ENCODE results near the gene BCL11A. TPM values are rescaled to one million over a fixed set of nuclear protein-coding genes. Genes with fewer than 3 reads are reported as not detected.

BCL11A gene
- total and polyA plus RNA-seq, 2 experiments from 2014 or later: 57.5 to 77.6 TPM

DNA sequence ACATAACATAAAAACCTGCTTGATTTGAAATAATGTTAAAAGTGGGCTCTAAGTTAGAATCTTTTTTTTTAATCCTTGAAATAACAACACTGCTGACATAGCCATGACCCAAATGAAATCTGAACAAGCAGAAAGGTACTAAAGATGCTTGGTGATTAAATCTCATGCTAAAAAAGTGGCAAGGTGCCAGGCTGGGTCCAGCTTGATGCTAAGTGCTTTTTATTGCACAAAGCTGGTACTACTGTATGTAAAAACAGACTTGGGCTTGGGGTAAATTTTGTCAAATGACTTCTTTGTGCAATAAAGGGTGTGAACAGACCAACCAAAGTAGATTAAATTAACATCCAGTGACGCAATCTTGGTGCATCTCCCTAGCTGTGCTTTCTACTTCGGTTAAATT lies 13.4 kb downstream of the BCL11A start:
- Mint-ChIP-seq H3K27ac (no peak overlapping the region), H3K27me3 (ENCODE audit: insufficient read depth, low read depth, poor library complexity) (no peaks in the 10 kb centered on the region)

More for the DNA sequence above, 13.4 kb downstream of the BCL11A start:
- Mint-ChIP-seq H3K36me3 (ENCODE audit: low read depth) (peaks cover 38% of the 10 kb centered on the region), H3K4me1 (peaks cover 79% of the 10 kb centered on the region), H3K9me3 (no peaks in the 10 kb centered on the region), H3K4me3 (no peak overlapping the region; the same call in 2 of the 3 replicates)
- no peak overlapping the region for H3K4me3 ChIP-seq
- no peak for ATAC-seq
- 0 out of 2 replicates have a peak overlapping the region, but pooled peaks have one; percentile 63 for H3K4me2 ChIP-seq
- TF ChIP-seq, protein P1, sequence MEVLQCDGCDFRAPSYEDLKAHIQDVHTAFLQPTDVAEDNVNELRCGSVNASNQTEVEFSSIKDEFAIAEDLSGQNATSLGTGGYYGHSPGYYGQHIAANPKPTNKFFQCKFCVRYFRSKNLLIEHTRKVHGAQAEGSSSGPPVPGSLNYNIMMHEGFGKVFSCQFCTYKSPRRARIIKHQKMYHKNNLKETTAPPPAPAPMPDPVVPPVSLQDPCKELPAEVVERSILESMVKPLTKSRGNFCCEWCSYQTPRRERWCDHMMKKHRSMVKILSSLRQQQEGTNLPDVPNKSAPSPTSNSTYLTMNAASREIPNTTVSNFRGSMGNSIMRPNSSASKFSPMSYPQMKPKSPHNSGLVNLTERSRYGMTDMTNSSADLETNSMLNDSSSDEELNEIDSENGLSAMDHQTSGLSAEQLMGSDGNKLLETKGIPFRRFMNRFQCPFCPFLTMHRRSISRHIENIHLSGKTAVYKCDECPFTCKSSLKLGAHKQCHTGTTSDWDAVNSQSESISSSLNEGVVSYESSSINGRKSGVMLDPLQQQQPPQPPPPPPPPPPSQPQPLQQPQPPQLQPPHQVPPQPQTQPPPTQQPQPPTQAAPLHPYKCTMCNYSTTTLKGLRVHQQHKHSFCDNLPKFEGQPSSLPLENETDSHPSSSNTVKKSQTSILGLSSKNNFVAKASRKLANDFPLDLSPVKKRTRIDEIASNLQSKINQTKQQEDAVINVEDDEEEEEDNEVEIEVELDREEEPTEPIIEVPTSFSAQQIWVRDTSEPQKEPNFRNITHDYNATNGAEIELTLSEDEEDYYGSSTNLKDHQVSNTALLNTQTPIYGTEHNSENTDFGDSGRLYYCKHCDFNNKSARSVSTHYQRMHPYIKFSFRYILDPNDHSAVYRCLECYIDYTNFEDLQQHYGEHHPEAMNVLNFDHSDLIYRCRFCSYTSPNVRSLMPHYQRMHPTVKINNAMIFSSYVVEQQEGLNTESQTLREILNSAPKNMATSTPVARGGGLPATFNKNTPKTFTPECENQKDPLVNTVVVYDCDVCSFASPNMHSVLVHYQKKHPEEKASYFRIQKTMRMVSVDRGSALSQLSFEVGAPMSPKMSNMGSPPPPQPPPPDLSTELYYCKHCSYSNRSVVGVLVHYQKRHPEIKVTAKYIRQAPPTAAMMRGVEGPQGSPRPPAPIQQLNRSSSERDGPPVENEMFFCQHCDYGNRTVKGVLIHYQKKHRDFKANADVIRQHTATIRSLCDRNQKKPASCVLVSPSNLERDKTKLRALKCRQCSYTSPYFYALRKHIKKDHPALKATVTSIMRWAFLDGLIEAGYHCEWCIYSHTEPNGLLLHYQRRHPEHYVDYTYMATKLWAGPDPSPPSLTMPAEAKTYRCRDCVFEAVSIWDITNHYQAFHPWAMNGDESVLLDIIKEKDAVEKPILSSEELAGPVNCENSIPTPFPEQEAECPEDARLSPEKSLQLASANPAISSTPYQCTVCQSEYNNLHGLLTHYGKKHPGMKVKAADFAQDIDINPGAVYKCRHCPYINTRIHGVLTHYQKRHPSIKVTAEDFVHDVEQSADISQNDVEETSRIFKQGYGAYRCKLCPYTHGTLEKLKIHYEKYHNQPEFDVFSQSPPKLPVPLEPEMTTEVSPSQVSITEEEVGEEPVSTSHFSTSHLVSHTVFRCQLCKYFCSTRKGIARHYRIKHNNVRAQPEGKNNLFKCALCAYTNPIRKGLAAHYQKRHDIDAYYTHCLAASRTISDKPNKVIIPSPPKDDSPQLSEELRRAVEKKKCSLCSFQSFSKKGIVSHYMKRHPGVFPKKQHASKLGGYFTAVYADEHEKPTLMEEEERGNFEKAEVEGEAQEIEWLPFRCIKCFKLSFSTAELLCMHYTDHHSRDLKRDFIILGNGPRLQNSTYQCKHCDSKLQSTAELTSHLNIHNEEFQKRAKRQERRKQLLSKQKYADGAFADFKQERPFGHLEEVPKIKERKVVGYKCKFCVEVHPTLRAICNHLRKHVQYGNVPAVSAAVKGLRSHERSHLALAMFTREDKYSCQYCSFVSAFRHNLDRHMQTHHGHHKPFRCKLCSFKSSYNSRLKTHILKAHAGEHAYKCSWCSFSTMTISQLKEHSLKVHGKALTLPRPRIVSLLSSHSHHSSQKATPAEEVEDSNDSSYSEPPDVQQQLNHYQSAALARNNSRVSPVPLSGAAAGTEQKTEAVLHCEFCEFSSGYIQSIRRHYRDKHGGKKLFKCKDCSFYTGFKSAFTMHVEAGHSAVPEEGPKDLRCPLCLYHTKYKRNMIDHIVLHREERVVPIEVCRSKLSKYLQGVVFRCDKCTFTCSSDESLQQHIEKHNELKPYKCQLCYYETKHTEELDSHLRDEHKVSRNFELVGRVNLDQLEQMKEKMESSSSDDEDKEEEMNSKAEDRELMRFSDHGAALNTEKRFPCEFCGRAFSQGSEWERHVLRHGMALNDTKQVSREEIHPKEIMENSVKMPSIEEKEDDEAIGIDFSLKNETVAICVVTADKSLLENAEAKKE (CRISPR knock-in tag; IDR thresholded peaks at IDR 0.05): no peak
- TF ChIP-seq EZH2 (IDR thresholded peaks at IDR 0.05; ENCODE audit: low read depth, unreplicated experiment): no peak
- TF ChIP-seq, protein P2, sequence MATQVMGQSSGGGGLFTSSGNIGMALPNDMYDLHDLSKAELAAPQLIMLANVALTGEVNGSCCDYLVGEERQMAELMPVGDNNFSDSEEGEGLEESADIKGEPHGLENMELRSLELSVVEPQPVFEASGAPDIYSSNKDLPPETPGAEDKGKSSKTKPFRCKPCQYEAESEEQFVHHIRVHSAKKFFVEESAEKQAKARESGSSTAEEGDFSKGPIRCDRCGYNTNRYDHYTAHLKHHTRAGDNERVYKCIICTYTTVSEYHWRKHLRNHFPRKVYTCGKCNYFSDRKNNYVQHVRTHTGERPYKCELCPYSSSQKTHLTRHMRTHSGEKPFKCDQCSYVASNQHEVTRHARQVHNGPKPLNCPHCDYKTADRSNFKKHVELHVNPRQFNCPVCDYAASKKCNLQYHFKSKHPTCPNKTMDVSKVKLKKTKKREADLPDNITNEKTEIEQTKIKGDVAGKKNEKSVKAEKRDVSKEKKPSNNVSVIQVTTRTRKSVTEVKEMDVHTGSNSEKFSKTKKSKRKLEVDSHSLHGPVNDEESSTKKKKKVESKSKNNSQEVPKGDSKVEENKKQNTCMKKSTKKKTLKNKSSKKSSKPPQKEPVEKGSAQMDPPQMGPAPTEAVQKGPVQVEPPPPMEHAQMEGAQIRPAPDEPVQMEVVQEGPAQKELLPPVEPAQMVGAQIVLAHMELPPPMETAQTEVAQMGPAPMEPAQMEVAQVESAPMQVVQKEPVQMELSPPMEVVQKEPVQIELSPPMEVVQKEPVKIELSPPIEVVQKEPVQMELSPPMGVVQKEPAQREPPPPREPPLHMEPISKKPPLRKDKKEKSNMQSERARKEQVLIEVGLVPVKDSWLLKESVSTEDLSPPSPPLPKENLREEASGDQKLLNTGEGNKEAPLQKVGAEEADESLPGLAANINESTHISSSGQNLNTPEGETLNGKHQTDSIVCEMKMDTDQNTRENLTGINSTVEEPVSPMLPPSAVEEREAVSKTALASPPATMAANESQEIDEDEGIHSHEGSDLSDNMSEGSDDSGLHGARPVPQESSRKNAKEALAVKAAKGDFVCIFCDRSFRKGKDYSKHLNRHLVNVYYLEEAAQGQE (IDR thresholded peaks at IDR 0.05; ENCODE audit: unreplicated experiment): no peak
- no peak for TF ChIP-seq ZNF114 (CRISPR knock-in tag; IDR thresholded peaks at IDR 0.05)
- TF ChIP-seq ZNF331 (CRISPR knock-in tag; IDR thresholded peaks at IDR 0.05; ENCODE audit: low read depth): no peak
- TF ChIP-seq, protein P3, sequence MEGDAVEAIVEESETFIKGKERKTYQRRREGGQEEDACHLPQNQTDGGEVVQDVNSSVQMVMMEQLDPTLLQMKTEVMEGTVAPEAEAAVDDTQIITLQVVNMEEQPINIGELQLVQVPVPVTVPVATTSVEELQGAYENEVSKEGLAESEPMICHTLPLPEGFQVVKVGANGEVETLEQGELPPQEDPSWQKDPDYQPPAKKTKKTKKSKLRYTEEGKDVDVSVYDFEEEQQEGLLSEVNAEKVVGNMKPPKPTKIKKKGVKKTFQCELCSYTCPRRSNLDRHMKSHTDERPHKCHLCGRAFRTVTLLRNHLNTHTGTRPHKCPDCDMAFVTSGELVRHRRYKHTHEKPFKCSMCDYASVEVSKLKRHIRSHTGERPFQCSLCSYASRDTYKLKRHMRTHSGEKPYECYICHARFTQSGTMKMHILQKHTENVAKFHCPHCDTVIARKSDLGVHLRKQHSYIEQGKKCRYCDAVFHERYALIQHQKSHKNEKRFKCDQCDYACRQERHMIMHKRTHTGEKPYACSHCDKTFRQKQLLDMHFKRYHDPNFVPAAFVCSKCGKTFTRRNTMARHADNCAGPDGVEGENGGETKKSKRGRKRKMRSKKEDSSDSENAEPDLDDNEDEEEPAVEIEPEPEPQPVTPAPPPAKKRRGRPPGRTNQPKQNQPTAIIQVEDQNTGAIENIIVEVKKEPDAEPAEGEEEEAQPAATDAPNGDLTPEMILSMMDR (conservative IDR thresholded peaks at IDR 0.05; ENCODE audit: low read depth in 2 of 2): no peak
- no peak for TF ChIP-seq EZH2phosphoT487 (IDR thresholded peaks at IDR 0.05; ENCODE audit: unreplicated experiment)
- TF ChIP-seq CREB1 (CRISPR knock-in tag; IDR thresholded peaks at IDR 0.05; ENCODE audit: low read depth): no peak
- TF ChIP-seq JUNB (IDR thresholded peaks at IDR 0.05; ENCODE audit: unreplicated experiment): no peak
- H3K79me2 ChIP-seq (replicated peaks; ENCODE audit: insufficient read depth): peaks cover 100% of the 10 kb centered on the region
- no peaks in the 10 kb centered on the region for H3K9me2 ChIP-seq (ENCODE audit: insufficient read depth)
- DNase-seq (ENCODE audit: low spot score): no peak
- no peaks in the 10 kb centered on the region for H3K27me3 ChIP-seq (ENCODE audit: insufficient read depth)
- H3K27ac ChIP-seq (ENCODE audit: low read depth): no peak overlapping the region
- H3F3A ChIP-seq (replicated peaks; ENCODE audit: low read depth): no peaks in the 10 kb centered on the region; the same call in 1 of the 2 replicates
- peaks cover 84% of the 10 kb centered on the region for H3K4me1 ChIP-seq (ENCODE audit: insufficient read depth)
- H2AFZ ChIP-seq: no peak overlapping the region
- peaks cover 66% of the 10 kb centered on the region; the same call in 1 of the 2 replicates for H4K20me1 ChIP-seq (replicated peaks; ENCODE audit: insufficient read depth)
- peaks cover 5% of the 10 kb centered on the region; the same call in 1 of the 2 replicates for H3K36me3 ChIP-seq (ENCODE audit: insufficient read depth)

Measured in GM23338 (cell line).